ENCODE data around the gene CD151.

GRCh38 chr11:883527-883926 is 50.8 kb downstream of the CD151 start:
- TF ChIP-seq, protein P1, sequence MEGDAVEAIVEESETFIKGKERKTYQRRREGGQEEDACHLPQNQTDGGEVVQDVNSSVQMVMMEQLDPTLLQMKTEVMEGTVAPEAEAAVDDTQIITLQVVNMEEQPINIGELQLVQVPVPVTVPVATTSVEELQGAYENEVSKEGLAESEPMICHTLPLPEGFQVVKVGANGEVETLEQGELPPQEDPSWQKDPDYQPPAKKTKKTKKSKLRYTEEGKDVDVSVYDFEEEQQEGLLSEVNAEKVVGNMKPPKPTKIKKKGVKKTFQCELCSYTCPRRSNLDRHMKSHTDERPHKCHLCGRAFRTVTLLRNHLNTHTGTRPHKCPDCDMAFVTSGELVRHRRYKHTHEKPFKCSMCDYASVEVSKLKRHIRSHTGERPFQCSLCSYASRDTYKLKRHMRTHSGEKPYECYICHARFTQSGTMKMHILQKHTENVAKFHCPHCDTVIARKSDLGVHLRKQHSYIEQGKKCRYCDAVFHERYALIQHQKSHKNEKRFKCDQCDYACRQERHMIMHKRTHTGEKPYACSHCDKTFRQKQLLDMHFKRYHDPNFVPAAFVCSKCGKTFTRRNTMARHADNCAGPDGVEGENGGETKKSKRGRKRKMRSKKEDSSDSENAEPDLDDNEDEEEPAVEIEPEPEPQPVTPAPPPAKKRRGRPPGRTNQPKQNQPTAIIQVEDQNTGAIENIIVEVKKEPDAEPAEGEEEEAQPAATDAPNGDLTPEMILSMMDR (IDR thresholded peaks at IDR 0.05 in 2 of 3, conservative IDR thresholded peaks at IDR 0.05 in 1 of 3; ENCODE audit: borderline replicate concordance in 1 of 3, insufficient read depth in 1 of 3, low read depth in 2 of 3, low read length in 2 of 3) = no peak
- TF ChIP-seq, protein P2, sequence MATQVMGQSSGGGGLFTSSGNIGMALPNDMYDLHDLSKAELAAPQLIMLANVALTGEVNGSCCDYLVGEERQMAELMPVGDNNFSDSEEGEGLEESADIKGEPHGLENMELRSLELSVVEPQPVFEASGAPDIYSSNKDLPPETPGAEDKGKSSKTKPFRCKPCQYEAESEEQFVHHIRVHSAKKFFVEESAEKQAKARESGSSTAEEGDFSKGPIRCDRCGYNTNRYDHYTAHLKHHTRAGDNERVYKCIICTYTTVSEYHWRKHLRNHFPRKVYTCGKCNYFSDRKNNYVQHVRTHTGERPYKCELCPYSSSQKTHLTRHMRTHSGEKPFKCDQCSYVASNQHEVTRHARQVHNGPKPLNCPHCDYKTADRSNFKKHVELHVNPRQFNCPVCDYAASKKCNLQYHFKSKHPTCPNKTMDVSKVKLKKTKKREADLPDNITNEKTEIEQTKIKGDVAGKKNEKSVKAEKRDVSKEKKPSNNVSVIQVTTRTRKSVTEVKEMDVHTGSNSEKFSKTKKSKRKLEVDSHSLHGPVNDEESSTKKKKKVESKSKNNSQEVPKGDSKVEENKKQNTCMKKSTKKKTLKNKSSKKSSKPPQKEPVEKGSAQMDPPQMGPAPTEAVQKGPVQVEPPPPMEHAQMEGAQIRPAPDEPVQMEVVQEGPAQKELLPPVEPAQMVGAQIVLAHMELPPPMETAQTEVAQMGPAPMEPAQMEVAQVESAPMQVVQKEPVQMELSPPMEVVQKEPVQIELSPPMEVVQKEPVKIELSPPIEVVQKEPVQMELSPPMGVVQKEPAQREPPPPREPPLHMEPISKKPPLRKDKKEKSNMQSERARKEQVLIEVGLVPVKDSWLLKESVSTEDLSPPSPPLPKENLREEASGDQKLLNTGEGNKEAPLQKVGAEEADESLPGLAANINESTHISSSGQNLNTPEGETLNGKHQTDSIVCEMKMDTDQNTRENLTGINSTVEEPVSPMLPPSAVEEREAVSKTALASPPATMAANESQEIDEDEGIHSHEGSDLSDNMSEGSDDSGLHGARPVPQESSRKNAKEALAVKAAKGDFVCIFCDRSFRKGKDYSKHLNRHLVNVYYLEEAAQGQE (IDR thresholded peaks at IDR 0.05; ENCODE audit: low read depth) = no peak
- TF ChIP-seq EZH2 (IDR thresholded peaks at IDR 0.05) (no peak), POLR2A (IDR thresholded peaks at IDR 0.05; ENCODE audit: borderline replicate concordance, extremely low read depth, insufficient read depth, insufficient read length) (no peak), POLR2AphosphoS5 (IDR thresholded peaks at IDR 0.05; ENCODE audit: low read depth, low read length) (no peak), ZFX (IDR thresholded peaks at IDR 0.05) (no peak), TCF7L2 (IDR thresholded peaks at IDR 0.05; ENCODE audit: borderline replicate concordance, extremely low read depth, insufficient read depth, insufficient read length) (no peak), SIN3A (IDR thresholded peaks at IDR 0.05; ENCODE audit: low read depth) (no peak), ZBTB33 (IDR thresholded peaks at IDR 0.05; ENCODE audit: extremely low read depth, insufficient replicate concordance, low read length) (no peak), EZH2phosphoT487 (IDR thresholded peaks at IDR 0.05; ENCODE audit: borderline replicate concordance) (no peak), SP1 (IDR thresholded peaks at IDR 0.05; ENCODE audit: low read depth) (no peak), CEBPB (IDR thresholded peaks at IDR 0.05; ENCODE audit: low read depth) (no peak), ATF3 (IDR thresholded peaks at IDR 0.05) (no peak), YY1 (IDR thresholded peaks at IDR 0.05; ENCODE audit: extremely low read depth, insufficient replicate concordance, low read depth, low read length) (no peak)
